OCI-LY3 (cell line): Measurements from ENCODE around the gene OASL.

Experiments used
- EZH2phosphoT487 ChIP-seq: fragments of 200-600 bp; shearing (Covaris generic); IDR thresholded peaks from 2 replicates; pipeline ENCODE4 v1.6.1; 2018; ENCODE audit warnings: antibody characterized with exemption, mixed run types, low read depth
- TF ChIP-seq, protein P1 (sequence below): fragments of 200-600, 300-600 bp; sonication (generic); IDR thresholded peaks from 2 replicates; pipeline ENCODE4 v1.5.1; 2014; ENCODE audit warnings: antibody characterized with exemption, low read length, low read depth

DNA sequence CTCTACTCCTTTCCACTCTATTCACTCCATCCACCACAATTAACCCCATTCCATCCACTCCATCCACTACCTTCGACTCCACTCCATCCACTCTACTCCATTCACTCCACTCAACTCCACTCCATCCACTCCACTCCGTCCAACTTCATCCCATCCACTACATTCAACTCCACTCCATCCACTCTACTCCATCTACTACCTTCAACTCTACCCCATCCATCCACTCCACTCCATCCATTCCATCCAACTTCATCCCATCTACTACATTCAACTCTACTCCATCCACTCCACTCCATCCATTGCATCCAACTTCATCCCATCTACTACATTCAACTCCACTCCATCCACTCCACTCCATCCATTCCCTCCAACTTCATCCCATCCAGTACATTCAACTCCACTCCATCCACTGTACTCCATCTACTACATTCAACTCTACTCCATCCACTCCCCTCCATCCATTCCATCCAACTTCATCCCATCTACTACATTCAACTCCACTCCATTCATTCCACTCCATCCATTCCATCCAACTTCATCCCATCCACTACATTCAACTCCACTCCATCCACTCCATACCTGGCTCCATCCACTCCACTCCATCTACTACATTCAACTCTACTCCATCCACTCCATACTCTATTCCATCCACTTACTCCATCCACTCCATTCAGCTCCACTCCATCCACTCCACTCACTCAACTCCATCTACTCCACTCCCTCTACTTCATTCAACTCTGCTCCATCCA lies 44.3 kb downstream of the OASL start:
- TF ChIP-seq, protein P1, sequence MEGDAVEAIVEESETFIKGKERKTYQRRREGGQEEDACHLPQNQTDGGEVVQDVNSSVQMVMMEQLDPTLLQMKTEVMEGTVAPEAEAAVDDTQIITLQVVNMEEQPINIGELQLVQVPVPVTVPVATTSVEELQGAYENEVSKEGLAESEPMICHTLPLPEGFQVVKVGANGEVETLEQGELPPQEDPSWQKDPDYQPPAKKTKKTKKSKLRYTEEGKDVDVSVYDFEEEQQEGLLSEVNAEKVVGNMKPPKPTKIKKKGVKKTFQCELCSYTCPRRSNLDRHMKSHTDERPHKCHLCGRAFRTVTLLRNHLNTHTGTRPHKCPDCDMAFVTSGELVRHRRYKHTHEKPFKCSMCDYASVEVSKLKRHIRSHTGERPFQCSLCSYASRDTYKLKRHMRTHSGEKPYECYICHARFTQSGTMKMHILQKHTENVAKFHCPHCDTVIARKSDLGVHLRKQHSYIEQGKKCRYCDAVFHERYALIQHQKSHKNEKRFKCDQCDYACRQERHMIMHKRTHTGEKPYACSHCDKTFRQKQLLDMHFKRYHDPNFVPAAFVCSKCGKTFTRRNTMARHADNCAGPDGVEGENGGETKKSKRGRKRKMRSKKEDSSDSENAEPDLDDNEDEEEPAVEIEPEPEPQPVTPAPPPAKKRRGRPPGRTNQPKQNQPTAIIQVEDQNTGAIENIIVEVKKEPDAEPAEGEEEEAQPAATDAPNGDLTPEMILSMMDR: no peak
- TF ChIP-seq EZH2phosphoT487: no peak
